Activated naive CD8-positive, alpha-beta T cell treated with anti-CD3 and anti-CD28 coated beads, Interleukin-2, amount 10 ng/mL, durations not matched to agents 7 days and 5 days (primary cell): ENCODE data around the gene TFIP11. TPM values are rescaled to one million over a fixed set of nuclear protein-coding genes. Genes with fewer than 3 reads are reported as not detected.

Experiments used
- ATAC-seq: fragments of 150-1000 bp; cut with Tn5 transposase; one replicate; pipeline ENCODE4 v1.10.0; 2021; ENCODE audit warnings: low read depth, moderate library complexity
- POLR2A ChIA-PET: fragments of 350-600 bp; sonication (Branson Sonifier 250); formaldehyde crosslinking; loops from one replicate; lab custom pipeline; 2021; ENCODE audit warnings: antibody characterized with exemption; lab: Charles Lee
- DNase-seq: peaks from one replicate; pipeline ENCODE4 v3.0.0; 2021
- H3K27ac Mint-ChIP-seq: one replicate; pipeline ENCODE4 v1.8.0; 2022; ENCODE audit warnings: mild to moderate bottlenecking, mixed read lengths
- H3K27me3 Mint-ChIP-seq: one replicate; pipeline ENCODE4 v1.8.0; 2022; ENCODE audit warnings: mild to moderate bottlenecking, moderate library complexity, mixed read lengths
- H3K36me3 Mint-ChIP-seq: one replicate; pipeline ENCODE4 v1.8.0; 2021; ENCODE audit warnings: mild to moderate bottlenecking, mixed read lengths
- H3K4me1 Mint-ChIP-seq: one replicate; pipeline ENCODE4 v1.8.0; 2021; ENCODE audit warnings: mixed read lengths
- H3K4me3 Mint-ChIP-seq: one replicate; pipeline ENCODE4 v1.8.0; 2022; ENCODE audit warnings: mild to moderate bottlenecking, moderate library complexity, mixed read lengths
- H3K9me3 Mint-ChIP-seq: one replicate; pipeline ENCODE4 v1.8.0; 2021; ENCODE audit warnings: mixed read lengths
- total RNA-seq, 2 experiments: library from RNA; stranded (reverse); gene quantifications; one replicate each; pipeline ENCODE4 v1.2.3, GENCODE V29; 2021

The TFIP11 gene
- total RNA-seq, 2 experiments from 2014 or later = 64.6 to 67.9 TPM

DNA sequence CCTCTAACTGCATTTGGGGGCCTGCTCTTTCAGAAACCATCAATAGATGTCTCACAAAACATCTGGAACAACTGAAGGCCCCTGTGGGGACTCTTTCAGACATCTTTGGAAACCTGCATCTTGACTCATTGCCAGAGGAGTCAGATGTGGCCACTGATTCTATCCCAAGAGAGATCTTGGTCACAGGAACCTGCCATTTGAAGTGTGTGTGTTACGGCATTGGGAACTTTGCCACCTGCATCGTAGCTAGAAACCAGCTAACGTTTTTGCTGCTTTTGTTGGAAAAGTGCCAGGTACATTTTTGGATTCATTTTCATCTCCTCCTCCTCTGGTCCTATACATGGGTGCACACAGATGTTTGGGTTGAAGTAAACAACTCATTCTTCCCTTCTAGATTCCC, 24.3 kb downstream of the TFIP11 start:
- H3K27me3 Mint-ChIP-seq = no peaks in the 10 kb centered on the region
- POLR2A ChIA-PET = no interaction called here
- H3K4me3 Mint-ChIP-seq = no peak overlapping the region
- peaks cover 19% of the 10 kb centered on the region for H3K36me3 Mint-ChIP-seq
- DNase-seq = no peak
- ATAC-seq = no peak
- H3K9me3 Mint-ChIP-seq = no peaks in the 10 kb centered on the region
- no peak overlapping the region for H3K27ac Mint-ChIP-seq
- H3K4me1 Mint-ChIP-seq = peaks cover 18% of the 10 kb centered on the region

DNA sequence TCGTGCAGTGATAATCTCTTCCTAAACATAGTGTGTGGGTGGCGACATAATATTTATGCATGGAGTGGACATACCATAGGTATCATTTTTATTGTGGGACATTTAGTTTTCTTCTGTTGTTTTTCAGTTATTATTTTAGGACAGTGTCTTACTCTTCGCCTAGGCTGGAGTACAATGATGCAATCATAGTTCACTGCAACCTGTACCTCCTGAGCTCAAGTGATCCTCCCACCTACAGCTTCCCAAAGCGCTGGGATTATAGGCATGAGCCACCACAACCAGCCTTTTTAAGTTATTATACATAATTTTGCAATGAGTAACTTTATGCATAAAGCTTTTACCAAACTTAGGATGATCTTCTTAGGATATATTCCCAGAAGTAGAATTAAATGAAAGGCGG, 25.9 kb downstream of the TFIP11 start:
- peaks cover 32% of the 10 kb centered on the region for H3K4me1 Mint-ChIP-seq
- H3K9me3 Mint-ChIP-seq = no peaks in the 10 kb centered on the region
- POLR2A ChIA-PET = no interaction called here
- H3K27me3 Mint-ChIP-seq = no peaks in the 10 kb centered on the region
- H3K36me3 Mint-ChIP-seq = peaks cover 9% of the 10 kb centered on the region
- no peak for ATAC-seq
- no peak overlapping the region for H3K4me3 Mint-ChIP-seq
- DNase-seq = no peak
- no peak overlapping the region for H3K27ac Mint-ChIP-seq

DNA sequence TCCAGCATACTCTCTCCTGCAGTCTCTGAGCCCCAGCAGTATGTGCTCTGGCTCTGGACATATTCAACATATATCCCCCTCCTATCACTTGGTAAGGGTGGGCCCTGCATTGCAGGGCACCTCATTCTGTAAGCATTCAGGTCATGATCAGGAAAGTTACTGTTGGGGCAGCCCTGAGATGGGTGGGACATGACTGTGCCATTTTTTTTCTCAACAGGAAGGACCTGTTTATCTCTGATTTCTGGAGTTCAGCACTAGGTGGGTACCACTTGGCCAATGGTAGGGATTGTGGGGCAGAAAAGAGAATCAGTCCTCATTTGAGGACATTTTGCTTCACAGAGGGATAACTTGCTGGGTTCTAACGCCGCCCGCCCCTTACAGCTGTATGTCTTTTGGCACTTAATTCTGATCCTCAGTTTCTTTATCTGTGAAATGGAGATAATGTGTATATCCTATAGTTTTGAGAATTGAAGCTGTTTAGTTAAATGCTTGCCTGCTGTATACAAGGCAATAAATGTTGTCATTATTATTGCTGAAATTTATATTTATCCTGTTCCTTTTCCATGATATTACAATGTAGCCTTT, 26.4 kb downstream of the TFIP11 start:
- Mint-ChIP-seq H3K36me3 (peaks cover 10% of the 10 kb centered on the region), H3K9me3 (no peaks in the 10 kb centered on the region), H3K27me3 (no peaks in the 10 kb centered on the region), H3K4me3 (peak overlapping the region; percentile 16), H3K4me1 (peaks cover 36% of the 10 kb centered on the region), H3K27ac (peak overlapping the region; percentile 75)
- no peak for DNase-seq
- POLR2A ChIA-PET = no interaction called here
- ATAC-seq = no peak

DNA sequence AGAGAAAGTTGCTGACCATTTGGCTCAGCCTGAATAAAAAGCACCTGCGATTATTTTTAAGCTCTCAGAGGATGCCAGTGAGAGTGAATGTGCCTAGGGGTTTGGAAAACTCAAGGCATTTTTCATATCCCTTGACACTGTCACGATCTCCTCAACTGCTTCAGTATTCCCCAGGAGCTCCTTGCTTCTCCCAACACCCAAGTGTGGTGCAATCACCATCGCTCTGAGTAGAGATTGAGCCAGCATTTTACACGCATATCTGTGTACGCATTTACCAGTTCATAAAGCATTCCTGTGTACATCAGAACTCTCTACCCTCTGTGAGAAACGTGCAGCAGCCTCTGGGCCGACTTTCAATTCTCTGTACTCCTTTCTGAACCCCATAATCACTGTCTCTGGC, 27.3 kb downstream of the TFIP11 start:
- ATAC-seq = no peak

DNA sequence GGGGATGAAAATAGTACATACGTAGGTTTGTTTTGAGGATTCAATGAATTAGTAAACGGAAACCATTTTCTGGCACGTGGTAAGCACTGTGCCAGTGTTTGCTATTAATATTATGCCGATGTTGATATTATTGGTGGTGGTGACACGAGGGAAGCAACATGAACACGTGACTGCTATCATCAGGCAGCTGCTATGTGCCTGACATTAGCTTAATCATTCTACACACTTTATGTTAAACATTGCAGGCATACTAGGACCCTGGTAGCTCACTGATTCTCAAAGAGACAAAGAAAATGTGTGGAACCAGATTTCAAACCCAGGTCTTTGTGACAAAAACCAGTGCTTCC, 27.9 kb downstream of the TFIP11 start:
- ATAC-seq (no peak), DNase-seq (no peak)
- Mint-ChIP-seq H3K4me3 (peak overlapping the region; percentile 86), H3K4me1 (peaks cover 47% of the 10 kb centered on the region), H3K9me3 (no peaks in the 10 kb centered on the region), H3K27me3 (no peaks in the 10 kb centered on the region), H3K36me3 (peaks cover 13% of the 10 kb centered on the region), H3K27ac (peak overlapping the region; percentile 88)
- POLR2A ChIA-PET = interaction anchor here (0.6 to 2.3 kb wide), 17 partner anchors 8 to 188 kb away, joined by 3 to 24 read pairs (median 4); partner anchors contain the start of genes MIAT and TFIP11

More for the DNA sequence above, 27.3 kb downstream of the TFIP11 start:
- DNase-seq = no peak
- Mint-ChIP-seq H3K9me3 (no peaks in the 10 kb centered on the region), H3K4me1 (peaks cover 42% of the 10 kb centered on the region), H3K4me3 (peak overlapping the region; percentile 86), H3K36me3 (peaks cover 8% of the 10 kb centered on the region), H3K27ac (peak overlapping the region; percentile 75), H3K27me3 (no peaks in the 10 kb centered on the region)
- POLR2A ChIA-PET = interaction anchor here (0.7 to 2.3 kb wide), 8 partner anchors 11 to 187 kb away, joined by 3 to 24 read pairs (median 5); partner anchors contain the start of gene MIAT

DNA sequence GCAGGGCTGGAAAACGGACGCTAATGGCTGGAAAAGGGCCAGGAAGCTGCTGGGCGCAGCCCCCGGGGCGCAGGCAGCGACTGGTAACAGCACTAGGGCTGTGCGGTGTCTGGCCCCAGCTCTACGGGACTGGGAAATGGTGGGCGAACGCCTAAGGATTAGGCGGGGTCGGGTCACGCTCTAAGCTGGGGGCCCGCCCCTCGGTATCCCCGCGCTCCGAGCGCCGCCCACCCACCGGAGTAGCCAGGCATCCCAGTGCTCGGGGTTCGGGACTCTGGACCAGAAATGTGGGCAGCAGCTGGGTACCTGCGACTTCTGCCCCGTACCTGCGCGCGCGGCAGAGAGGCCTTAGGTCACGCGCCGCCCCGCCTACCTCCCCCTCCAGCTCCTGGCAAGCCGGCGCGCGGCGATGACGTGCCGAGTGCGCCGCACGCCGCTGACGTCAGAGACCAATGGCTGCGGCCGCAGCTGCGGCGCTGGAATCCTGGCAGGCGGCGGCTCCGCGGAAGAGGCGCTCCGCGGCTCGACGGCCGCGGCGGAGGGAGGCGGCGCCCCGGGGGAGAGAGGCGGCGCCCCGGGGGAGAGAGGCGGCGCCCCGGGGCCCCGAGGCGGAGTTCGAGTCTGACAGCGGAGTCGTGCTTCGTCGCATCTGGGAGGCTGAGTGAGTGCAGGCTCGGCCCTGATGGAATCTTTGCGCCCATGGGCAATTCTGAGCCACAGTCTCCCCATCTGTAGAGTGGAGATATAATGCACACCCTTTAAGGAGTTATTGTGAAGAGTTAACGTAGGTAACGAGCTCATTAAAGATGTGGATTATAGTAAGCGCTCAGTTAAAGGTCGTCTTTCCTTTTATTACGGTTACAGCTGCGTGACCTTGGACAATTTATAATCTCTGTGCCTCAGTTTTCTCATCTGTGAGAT, 28.6 kb downstream of the TFIP11 start, which contains the start of the genes HPS4 and SRRD:
Gene HPS4, minus strand, starts transcription at position 345 of the 921 bp plus-strand sequence. CDS start 2,021 bp downstream, outside the sequence.
Gene SRRD, plus strand, starts transcription at position 439 of the 921 bp plus-strand sequence. Its CDS starts 14 bp downstream, at position 453.
- no peaks in the 10 kb centered on the region for H3K27me3 Mint-ChIP-seq
- H3K36me3 Mint-ChIP-seq = peaks cover 13% of the 10 kb centered on the region
- H3K27ac Mint-ChIP-seq = peak within 1 kb of the TSS; percentile 88
- DNase-seq (peak; percentile 99), ATAC-seq (peak; percentile 74)
- peaks cover 52% of the 10 kb centered on the region for H3K4me1 Mint-ChIP-seq
- POLR2A ChIA-PET = interaction anchor here (0.6 to 2.3 kb wide), 27 partner anchors 8 to 189 kb away, joined by 3 to 24 read pairs (median 4); partner anchors contain the start of genes MIAT and TFIP11
- no peaks in the 10 kb centered on the region for H3K9me3 Mint-ChIP-seq
- peak within 1 kb of the TSS; percentile 86 for H3K4me3 Mint-ChIP-seq

DNA sequence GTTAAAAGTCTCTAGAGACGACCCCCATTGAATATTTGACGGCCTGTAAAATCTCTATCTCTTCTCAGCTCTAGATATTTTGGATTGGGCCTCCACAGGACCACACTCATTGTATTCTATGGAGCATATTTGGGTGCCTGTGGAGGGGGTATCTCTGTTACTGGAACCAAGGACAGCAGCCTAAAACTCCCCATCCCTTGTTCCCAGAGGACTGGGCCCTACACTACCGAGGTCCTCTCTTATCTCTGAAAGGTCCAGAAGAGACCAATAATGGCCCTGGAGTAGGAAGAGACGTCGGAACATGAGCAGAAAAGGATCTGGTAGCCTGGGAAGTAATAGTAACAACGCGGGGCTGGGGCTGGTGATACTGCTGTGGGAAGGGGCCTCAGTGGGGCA, 29.2 kb downstream of the TFIP11 start:
- POLR2A ChIA-PET = interaction anchor here (0.6 to 2.3 kb wide), 20 partner anchors 9 to 198 kb away, joined by 3 to 24 read pairs (median 4); partner anchors contain the start of gene MIAT
- H3K4me3 Mint-ChIP-seq = peak overlapping the region; percentile 86

DNA sequence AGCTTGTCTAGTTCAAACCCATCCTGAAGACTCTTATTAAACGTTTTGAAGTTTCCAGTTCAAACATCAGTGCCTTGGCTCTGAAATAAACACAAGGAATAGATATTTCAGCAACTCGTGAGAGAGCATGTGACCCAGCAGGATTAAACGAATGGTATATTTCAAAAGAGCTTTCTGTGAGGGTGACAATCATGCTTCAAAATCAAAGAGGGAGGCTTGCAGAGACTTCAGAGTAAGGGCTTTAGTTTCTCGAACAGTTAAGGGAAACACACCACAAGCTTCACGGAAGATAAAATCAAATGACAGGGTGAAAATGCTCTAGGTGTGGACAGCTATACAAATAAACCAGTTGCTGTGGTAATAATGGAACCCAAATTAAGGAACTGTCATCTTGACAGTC, 30.1 kb downstream of the TFIP11 start:
- peaks cover 14% of the 10 kb centered on the region for H3K36me3 Mint-ChIP-seq
- no peaks in the 10 kb centered on the region for H3K27me3 Mint-ChIP-seq
- POLR2A ChIA-PET = interaction anchor here (1.0 to 1.7 kb wide), 5 partner anchors 12 to 199 kb away, joined by 3 to 6 read pairs (median 3); partner anchors contain the start of gene MIAT
- peak overlapping the region; percentile 86 for H3K4me3 Mint-ChIP-seq
- H3K4me1 Mint-ChIP-seq = peaks cover 61% of the 10 kb centered on the region
- DNase-seq (no peak), ATAC-seq (no peak)
- H3K9me3 Mint-ChIP-seq = no peaks in the 10 kb centered on the region
- H3K27ac Mint-ChIP-seq = peak overlapping the region; percentile 88

More for the DNA sequence above, 29.2 kb downstream of the TFIP11 start:
- no peak for ATAC-seq
- DNase-seq = no peak
- peaks cover 10% of the 10 kb centered on the region for H3K36me3 Mint-ChIP-seq
- no peaks in the 10 kb centered on the region for H3K27me3 Mint-ChIP-seq
- H3K9me3 Mint-ChIP-seq = no peaks in the 10 kb centered on the region
- H3K4me1 Mint-ChIP-seq = peaks cover 53% of the 10 kb centered on the region
- H3K27ac Mint-ChIP-seq = peak overlapping the region; percentile 88

DNA sequence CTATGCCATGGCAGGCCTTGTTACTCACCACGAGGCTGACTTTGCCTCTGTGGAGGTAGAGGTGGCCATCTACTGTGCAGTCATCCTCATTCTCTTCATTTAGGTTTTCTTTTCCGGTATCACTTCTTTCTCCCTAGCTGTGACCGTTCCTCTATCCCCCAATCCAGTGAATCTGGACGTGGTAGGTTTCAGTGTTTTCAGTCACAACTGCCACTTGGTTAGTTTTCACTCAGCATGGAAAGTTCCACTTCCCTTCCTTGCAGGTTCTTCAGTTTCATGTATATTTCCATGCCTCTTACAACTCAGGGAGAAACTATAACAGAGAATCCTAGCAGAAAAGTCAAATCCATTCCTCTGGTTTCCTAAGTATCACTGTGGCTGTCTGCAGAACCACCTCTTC, 30.6 kb downstream of the TFIP11 start:
- peaks cover 65% of the 10 kb centered on the region for H3K4me1 Mint-ChIP-seq
- POLR2A ChIA-PET = interaction anchor here (1.0 to 1.3 kb wide), 4 partner anchors 12 to 200 kb away, joined by 3 read pairs; partner anchors contain the start of gene MIAT
- H3K4me3 Mint-ChIP-seq = peak overlapping the region; percentile 86
- DNase-seq = no peak
- no peak overlapping the region for H3K27ac Mint-ChIP-seq
- no peaks in the 10 kb centered on the region for H3K27me3 Mint-ChIP-seq
- H3K9me3 Mint-ChIP-seq = no peaks in the 10 kb centered on the region
- peaks cover 16% of the 10 kb centered on the region for H3K36me3 Mint-ChIP-seq
- no peak for ATAC-seq

DNA sequence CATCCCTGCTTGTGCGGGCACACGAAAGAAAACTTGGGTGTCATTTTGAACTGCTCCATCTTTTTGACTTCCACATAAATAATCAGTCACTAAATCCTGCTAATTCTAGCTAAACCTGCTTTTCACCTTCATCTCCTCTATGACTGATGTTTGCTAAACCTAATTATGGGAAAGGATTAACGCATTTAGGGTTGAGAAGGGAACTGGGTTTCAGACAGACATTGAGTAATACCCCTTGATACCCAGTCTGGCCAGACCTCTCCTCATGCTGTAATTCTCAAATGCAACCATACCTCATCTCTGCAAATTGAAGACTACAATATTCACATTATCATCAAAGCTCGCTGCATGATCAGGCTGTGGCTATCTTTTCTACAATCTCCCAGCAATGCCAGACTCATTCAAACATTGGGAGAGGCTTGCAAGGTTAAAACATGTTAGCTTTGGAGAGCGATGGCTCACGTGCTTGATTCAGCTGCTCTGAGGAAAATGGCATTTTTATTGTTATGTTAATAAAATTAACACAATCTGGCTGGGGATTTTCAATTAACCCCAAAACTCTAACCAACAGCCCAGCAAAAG, 31.1 kb downstream of the TFIP11 start:
- POLR2A ChIA-PET = no interaction called here
- DNase-seq = no peak
- Mint-ChIP-seq H3K9me3 (no peaks in the 10 kb centered on the region), H3K27me3 (no peaks in the 10 kb centered on the region), H3K36me3 (peaks cover 19% of the 10 kb centered on the region), H3K4me1 (peaks cover 69% of the 10 kb centered on the region), H3K4me3 (peak overlapping the region; percentile 28), H3K27ac (peak overlapping the region; percentile 60)
- no peak for ATAC-seq

DNA sequence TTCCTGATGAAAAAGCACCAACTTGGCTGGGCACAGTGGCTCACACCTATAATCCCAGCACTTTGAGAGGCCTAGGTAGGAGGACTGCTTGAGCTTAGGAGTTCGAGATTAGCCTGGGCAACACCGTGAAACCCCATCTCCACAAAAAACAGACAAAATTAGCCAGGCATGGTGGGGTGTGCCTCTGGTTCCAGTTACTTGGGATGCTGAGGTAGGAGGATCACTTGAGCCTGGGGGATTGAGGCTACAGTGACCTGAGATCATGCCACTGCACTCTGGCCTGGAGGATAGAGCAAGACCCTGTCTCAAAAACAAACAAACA, 31.7 kb downstream of the TFIP11 start:
- ATAC-seq (no peak), DNase-seq (no peak)
- Mint-ChIP-seq H3K4me1 (peaks cover 66% of the 10 kb centered on the region), H3K9me3 (no peaks in the 10 kb centered on the region), H3K27ac (peak overlapping the region; percentile 35), H3K36me3 (peaks cover 19% of the 10 kb centered on the region), H3K27me3 (no peaks in the 10 kb centered on the region), H3K4me3 (peak overlapping the region; percentile 83)
- POLR2A ChIA-PET = no interaction called here

DNA sequence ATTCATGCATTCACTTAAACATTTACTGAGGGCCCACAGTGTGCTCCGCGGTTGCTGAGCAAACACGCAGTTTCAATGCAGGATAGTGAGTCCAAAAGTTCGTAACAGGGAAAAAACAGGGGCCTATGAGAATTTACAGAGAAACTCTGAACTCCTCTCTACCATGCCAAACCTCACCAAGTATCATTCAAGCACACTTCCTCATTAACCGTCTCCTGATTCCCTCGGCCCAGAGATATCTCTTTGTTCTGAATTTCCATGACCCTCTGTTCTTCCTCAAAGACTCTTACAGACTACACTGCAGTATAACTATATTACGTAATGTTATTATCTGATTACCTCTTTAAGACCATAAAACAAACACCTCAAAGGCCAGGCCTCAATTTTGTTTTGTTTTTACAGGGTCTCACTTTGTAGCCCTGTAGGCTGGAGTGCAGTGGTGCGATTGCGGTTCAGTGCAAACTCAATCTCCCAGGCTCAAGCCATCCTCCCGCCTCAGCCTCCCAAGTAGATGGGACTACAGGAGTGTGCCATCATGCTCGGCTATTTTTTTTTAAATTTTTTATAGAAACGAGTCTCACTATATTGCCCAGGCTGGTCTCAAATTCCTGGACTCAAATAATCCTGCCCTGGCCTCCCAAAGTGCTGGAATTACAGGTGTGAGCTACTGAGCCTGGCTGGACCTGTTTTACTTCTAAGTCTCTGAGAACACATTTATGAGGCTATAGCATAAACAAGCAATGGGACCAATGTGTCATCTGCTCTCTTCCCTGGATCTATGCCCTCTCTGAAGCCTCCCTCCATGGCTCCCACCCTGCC, 32.3 kb downstream of the TFIP11 start:
- ATAC-seq (no peak), DNase-seq (no peak)
- no peaks in the 10 kb centered on the region for H3K27me3 Mint-ChIP-seq
- peak overlapping the region; percentile 84 for H3K27ac Mint-ChIP-seq
- H3K9me3 Mint-ChIP-seq = no peaks in the 10 kb centered on the region
- H3K4me1 Mint-ChIP-seq = peaks cover 61% of the 10 kb centered on the region
- peak overlapping the region; percentile 83 for H3K4me3 Mint-ChIP-seq
- peaks cover 20% of the 10 kb centered on the region for H3K36me3 Mint-ChIP-seq
- POLR2A ChIA-PET = interaction anchor here (0.9 to 1.8 kb wide), 3 partner anchors 67 to 193 kb away, joined by 3 to 4 read pairs (median 3); no protein-coding TSS in a partner anchor
